Inflammatory macrophage treated with lipopolysaccharide for 4 hours (primary cell): Measurements from ENCODE around the gene TMEM39A.

Experiments
- DNase-seq: peaks from one replicate; pipeline ENCODE4 v3.0.0-alpha.2; 2020

The TMEM39A gene

DNA sequence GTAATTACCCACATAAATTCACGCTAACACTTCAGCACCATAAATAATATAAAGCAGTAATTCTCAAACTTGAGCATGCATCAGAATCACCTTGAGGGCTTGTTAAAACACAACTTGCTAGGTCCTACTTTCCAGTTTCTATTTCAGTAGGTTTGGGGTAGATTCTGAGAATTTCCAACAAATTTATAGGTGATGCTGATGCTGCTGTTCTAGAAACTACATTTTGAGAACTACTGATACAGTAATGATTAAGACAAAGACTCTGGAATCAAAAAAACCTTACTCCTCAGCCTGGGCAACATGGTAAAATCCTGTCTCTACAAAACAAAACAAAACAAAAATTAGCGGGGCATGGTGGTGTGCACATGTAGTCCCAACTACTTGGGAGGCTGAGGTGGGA is 18.8 kb downstream of the TMEM39A start:
- no peak for DNase-seq

DNA sequence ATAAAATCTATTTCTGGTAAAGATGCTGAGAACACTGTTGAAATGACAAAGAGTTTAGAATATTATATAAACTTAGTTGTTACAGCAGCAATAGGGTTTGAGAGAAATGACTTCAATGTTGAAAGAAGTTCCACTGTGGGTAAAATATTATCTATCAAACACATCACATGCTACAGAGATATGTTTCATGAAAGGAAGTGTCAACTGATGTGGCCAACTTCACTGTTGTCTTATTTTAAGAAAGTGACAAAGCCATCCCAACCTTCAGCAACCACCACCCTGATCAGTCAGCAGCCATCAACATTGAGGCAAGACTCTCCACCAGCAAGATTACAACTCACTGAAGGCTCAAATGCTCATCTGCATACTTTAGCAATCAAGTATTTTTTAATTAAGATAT is 20.2 kb downstream of the TMEM39A start:
- no peak for DNase-seq

DNA sequence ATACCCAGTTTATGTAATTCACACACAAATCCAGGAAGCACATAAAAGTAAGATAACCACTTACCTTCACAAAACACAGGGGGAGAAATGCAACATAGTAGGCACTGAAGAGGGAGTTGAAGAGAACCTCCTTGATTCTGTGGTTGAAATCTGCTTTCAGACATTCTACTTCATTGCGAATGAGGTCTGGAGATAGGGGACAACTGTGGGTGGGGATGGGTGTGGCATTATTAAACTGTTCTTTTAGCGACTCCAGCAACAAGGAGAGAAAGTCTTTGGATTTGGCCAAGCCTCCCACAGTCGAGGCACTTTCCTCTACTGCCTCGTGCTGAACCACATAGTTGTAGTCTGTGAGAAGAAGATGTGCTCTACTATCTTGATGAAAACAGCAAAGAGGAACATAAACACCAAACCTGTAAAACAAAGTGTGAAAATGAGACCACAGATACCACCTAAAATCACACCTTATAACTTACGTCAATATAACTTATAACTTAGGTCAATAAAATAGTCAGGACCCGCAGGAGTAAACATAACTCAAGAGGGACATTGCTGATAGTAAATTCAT is 25.6 kb downstream of the TMEM39A start:
- no peak for DNase-seq

DNA sequence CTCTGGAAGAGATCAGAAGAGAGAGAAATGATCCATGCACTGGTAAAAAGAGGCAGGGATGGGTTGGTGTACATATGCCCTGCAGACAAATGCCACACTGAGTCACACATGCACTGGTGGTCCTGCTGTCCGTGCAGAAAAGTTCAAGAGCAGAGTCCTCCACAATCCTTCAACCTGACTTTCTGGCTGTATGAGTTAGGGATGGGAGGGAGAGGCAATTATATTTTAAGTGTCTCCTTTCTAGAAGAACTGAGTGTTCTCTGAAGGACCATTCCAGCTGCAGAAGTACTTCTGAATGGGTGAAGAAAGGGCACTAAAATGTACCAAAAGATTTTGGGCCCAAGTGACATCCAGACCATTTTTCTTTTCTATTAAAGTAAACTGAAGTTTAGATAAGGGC is 26.4 kb downstream of the TMEM39A start:
- no peak for DNase-seq

DNA sequence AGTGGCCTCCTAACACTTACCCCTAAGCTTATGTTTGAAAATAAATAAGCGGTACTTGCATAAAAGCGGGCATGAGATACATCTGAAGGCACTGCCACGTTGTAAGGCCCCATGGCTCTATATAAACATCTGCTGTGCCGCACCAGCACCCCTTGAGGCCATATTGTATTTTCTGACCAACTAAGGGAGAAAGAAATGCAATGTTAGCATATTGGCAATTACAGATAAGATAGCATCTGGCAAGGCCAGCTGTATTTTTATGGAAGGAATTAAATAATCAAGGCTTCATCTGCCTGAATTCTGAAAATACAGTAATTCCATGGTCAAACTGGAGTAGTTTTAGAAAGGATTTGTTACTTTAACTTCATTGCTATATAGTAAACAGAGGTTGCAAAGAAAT is 28.7 kb downstream of the TMEM39A start:
- DNase-seq: no peak

DNA sequence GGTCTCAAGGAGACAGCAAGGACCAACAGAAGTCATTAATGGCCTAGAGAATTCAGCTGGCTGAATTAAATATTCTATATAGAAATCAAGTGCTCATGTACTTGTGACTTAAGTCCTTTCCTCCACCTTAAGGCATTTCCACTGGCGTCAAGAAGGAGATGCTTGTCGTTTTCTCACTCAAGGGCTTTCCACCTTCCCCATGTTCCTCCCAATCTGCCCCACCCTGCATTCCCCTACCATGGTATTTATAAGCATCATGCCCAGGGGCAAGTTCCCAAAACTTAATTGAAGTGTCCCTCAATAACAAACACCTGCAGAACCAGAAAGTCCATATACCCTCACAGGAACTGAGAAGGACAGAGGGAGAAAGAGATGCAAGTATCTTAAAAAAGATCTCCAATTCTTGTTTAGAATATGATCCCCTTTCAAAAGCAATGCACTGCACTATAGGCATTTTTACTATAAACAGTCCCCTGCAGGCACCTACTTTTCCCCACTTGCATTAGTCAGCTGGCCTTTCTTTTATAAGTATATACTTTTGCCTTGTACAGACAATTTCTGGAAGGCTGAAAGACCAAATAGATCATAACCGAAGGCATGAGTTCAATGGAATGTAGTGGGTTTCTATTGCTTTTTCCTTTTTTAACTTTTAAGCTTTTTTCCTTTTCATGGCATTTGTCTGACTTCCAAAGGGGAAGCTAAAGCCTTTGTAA is 29.6 kb downstream of the TMEM39A start:
- DNase-seq: no peak

DNA sequence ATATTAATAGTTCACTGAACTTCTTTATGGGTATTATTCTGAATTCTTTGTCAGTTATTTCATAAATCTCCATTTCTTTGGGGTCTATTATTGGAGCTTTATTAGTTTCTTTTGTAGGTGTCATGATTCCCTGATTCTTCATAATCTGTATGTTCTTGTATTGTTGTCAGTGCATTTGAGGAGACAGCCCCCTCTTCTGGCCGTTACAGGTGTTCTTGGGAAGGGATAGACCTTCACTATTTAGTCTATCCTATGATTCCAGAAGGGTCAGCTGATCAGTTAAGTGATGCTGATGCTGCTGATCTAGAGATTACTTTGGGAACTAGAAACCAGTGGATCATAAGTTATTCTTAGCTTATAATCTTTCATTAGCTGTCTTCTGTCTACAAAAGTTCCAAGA is 34.9 kb downstream of the TMEM39A start:
- no peak for DNase-seq

DNA sequence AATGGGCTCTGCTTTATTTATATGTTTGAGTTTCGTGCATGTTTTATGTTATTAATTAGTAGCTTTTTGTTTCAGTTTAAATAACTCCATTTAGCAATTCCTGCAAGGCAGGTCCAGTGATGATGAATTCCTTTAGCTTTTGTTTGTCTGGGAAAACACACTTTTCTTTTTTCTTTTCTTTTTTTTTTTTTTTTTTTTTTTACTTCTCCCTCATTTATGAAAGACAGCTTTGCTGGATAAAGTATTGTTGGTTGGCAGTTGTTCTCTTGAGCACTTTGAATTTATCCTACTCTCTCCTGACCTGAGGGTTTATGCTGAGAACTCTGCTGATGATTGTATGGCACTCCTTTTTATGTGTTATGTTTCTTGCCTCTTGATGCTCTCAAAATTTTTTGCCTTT is 35.7 kb downstream of the TMEM39A start:
- DNase-seq: no peak

DNA sequence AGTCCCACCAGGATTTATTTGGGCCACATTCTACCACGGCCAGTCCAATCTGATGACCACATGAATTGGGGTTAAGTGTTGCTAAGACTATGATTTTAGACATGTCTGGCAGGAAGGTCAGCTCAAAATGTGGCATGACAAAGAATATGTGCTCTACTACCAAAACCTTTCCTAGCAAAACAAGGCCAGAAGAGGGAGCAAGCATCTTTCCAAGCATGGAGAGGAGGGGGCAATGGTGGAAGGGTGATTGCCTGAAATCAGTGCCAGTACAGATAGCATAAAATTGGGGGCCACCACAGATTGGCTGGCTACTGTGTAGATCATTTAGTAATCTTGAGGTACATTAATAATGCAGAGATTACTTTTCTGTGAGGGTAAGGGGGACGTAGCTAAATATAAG is 43.2 kb downstream of the TMEM39A start:
- no peak for DNase-seq

DNA sequence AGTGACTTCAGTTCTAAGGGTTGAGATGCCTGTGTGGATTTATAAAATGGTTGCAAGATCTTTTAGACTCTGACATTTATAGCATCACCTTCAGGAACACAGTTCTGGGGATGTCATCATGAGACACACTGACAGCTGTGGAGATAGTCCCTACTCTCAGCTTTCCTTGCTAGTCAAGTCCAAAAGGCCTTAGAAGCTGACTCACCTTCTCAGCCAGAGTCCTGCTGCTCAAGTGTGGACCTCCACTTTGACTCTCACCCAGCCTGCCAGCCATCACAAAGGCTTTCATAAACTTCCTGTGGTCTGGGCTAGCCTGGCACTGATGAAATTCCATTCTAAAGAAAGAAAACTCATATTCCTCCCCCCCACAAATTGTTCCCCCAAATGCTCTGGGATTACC is 44.8 kb downstream of the TMEM39A start:
- DNase-seq: no peak

DNA sequence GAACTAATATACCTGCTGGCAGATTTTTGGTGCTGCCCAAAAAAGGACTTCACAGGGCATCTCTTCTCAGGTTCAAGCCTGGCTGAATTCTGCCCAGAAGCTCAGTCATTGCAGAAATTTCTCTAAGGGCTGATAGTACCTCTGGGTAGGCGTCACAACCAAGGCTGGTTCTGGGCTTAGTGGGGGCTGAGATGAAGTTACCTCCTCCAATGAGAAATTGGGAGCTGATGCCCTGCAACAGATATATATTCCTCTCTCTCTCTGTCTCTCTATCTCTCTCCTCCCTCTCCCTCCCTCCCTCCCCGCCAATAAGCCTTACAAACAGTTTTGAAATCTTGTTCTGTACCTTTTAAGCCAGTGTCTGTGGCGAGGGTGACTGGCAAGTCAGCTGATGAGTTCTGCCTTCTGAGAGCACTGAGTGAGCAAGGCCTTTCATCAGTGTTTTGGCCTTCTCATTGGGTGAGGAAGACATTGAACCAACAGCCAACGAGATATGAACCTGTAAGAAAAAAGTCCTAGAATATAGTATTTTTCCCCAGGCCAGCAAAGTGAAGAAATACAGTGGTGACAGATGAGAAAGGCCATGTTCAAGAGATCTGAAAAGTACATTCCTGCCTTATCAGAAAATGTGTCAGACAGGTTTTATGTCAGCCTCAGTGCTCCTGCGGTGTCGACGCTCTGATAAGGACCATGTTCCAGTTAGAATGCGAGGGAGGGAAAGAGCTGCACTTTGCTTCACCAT is 45.5 kb downstream of the TMEM39A start:
- no peak for DNase-seq

DNA sequence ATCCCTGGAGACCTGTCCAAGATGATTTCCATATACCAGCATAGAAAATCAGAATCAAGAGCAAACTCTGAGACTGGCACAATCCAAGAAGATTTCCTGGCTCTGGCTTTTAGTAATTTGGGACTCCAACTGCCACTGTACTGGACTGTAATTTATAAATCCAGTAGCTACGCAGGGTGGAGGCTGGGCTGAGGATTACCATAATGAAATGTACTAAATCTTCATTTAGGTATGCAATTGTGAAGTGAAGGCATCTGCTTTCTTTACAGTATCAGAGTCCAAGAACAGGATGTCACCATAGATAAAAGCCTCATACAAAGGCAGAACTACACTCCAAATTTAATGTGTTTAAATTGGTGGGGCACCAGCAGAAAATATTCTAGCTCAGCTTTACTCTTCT is 46.5 kb downstream of the TMEM39A start:
- DNase-seq: no peak

DNA sequence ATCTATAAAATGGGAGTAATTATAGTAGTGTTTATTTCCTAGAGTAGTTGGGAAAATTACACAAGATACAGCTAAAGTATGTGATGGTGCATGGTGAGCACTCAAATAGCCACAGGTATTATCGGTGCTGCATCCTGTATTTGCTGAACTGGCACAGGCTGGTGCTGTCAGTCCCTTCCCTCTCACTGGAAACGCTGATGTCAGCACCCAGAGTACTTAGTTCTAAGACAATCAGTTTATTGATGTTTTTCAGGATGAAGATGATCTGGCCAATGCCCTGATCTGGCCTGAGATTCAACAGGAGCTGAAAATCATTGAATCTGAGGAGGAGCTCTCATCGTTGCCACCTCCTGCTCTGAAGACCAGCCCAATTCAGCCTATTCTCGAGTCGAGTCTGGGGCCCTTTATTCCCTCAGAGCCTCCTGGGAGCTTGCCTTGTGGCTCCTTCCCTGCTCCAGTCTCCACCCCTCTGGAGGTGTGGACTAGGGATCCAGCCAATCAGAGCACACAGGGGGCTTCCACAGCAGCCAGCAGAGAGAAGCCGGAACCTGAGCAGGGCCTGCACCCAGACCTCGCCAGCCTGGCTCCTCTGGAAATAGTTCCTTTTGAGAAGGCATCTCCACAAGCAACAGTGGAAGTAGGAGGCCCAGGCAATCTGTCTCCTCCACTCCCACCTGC is 49.7 kb downstream of the TMEM39A start:
- DNase-seq: no peak

DNA sequence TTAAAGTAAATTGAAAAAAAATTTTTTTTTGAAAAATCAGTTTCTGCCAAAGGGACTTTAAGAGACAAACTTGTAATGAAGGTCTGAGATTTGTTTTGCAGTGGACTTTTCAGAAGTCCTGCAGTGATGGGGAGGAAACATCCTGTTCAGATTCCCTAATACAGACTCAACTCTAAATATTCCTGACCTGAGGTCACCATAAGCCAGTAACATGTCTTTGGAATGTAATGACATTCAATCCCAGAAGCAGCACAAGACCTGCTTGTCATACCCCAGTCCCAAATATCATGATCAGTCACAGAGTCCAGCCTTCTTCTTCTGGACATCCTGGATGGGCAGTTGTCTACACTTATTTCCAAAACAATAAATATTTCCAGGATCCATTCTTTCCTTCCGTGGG is 53.6 kb downstream of the TMEM39A start:
- no peak for DNase-seq

DNA sequence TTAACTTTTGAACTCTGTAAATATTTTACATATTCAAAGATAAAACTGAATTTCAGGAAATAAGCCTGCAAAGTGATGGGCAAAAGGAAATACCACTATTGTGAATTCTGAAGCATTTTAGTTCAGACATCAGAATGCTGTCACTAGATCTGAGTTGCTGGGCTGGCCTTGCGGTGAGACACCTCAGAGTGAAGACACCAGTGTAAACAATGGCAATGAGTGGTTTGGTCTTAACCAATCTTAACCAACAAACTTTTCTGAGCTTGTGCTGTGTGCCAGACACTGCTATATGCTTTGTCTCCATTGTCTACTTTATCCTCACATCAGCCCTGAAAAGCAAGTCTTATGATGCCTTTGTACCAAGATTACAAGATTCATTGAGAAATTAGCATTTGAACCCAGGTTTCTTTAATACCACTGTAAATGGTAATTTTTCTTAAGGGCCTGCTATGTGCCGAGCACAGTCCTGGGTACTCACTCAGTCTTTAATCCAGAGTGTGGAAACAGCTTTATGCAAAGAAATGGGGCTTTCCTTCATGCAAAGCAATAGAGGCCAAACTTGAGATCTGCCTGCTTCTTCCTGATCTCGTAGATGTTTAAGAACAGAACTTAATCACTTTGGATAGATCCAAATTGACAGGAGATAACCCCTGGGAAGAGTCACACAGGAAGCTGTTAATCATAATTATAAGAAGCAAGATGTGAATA is 55.0 kb downstream of the TMEM39A start:
- DNase-seq: no peak

DNA sequence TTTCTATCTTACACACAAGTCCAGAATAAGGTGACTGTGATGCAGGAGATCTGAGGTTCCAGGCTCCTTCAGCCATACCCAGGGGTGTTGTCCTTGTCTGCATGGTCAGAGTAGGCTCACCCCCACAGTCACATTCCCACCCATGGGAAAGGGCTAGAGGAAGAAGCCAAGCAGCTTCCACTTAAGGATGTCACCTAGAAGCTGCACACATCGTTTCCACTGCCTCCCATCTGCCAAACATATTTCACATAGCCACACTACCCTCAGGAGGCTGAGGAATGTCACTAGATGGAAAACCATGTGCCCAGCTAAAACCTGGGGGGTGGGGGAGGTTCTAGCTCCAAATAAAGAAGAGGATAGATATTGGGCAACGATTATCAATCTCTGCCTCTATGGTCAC is 58.1 kb downstream of the TMEM39A start:
- no peak for DNase-seq

DNA sequence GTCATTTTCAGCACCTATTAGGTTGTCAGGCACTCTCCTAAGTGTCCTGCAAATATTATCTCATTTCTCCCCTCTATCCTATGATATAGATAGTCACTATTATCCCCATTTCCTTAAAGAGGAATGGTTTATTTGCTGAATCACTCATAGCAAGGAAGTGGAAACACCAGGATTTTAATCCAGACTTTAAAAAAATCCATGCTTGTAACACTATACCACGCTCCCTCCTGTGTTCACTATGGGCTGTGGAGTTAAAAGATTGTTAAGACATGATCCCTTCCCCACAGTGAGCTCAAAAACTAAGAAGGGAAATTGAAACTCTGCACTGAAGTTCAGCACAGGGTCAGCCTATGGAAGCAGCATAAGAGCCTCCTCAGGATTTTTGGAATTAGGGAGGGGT is 60.2 kb downstream of the TMEM39A start:
- peak; percentile 30 for DNase-seq

DNA sequence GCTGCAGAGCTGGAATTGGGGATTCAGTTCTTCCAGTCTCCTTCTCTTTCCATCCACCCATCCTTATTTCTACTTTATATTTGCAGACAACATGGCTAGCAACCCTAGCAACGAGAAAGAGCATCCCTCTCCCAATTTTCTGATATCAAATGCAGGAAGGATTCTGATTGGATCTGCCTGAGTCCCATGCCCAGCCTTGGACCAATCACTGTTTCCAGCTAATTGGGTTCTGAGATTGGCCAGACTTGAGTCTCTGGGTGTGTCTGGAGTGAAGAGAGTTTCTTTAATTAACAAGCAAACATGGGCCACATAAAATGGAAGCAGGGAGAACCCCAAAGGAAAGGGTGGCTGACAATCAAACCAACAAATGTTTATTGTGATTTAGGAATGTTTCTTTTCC is 60.6 kb downstream of the TMEM39A start:
- no peak for DNase-seq

DNA sequence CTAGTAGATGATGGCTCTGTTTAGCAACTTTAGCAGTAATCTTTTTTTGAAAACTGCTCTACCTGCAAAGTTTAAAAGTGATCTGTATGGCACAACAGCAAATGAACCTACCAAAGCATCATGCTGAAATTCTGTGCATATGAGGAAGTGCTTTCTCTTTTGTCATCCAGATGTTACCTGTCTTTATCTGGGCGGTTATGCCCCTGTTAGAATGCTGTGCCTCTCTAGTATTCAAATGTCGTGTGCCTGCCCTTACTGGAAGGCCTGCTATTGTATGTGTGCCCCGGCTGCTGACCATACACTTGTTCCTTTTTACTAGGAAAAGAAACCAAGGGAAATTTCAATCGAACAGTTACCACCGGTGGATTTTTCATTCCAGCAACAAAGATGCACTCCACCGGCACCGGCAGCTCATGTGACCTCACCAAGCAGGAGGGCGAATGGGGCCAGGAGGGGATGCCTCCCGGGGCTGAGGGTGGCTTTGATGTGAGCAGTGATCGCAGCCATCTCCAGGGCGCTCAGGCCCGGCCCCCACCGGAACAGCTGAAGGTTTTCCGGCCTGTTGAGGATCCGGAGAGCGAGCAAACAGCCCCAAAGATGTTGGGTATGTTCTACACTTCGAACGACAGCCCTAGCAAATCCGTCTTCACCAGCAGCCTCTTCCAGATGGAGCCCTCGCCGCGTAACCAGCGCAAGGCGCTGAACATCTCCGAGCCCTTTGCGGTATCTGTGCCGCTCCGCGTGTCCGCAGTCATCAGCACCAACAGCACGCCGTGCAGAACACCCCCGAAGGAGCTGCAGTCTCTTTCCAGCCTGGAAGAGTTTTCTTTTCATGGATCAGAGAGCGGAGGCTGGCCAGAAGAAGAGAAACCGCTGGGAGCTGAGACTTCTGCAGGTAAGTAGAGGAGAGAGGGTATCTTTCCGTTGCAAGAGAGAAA is 61.6 kb downstream of the TMEM39A start:
- no peak for DNase-seq

DNA sequence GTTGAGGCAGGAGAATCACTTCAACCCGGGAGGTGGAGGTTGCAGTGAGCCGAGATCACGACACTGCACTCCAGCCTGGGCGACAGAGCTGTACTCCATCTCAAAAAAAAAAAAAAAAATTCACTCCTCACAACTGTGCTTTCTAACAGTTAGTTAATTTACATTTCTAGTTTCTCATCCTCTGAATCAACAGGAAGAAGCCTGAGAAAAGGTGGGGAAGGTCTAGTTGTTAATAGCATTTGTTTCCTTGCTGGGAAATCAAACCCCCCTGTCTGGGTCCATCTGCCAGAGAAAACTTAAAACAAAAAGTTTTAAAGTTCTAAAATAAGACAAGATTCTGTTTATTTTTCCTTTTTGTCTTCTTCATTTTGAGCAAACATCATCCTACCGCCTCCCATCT is 62.3 kb downstream of the TMEM39A start:
- DNase-seq: no peak

DNA sequence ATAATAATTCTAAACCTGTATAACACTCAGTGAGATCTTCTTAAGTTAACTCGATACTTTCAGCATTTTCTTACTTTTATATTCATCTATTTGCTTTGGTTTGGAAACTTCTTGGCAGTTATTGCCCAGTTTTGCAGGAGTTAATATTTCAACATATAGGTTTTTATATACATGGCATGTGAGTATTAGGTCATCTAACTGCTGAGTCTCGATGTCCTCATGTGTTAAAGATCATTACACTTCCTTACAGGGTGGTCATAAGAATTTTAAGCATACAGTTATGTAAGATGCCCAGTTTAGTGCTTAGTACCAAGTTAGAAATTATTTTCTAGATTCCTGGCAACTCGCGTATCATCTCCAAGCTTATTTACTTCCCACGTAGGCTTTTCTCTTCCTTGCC is 62.9 kb downstream of the TMEM39A start:
- peak; percentile 91 for DNase-seq

DNA sequence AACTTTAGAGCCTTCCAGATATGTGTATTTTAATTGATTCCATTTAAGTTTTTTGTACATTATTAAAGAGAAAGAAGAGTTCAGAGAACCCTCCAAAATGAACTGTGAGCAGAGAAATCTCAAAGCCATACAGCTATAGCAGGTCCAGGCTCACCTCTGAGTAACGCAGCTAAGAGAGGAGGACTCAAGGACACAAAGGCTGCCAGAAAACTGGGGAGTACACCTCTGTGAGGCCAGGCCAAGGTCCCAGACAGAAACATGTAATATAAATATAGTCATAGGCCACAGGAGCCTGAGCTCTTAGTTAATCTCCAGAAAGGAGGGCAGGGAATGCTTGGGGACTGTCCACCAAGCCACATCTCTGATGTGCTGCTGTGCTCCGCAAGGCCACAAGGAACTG is 66.5 kb downstream of the TMEM39A start:
- no peak for DNase-seq
